ENCODE measurements around the gene PHETA1.

Gene PHETA1, protein sequence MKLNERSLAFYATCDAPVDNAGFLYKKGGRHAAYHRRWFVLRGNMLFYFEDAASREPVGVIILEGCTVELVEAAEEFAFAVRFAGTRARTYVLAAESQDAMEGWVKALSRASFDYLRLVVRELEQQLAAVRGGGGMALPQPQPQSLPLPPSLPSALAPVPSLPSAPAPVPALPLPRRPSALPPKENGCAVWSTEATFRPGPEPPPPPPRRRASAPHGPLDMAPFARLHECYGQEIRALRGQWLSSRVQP

DNA sequence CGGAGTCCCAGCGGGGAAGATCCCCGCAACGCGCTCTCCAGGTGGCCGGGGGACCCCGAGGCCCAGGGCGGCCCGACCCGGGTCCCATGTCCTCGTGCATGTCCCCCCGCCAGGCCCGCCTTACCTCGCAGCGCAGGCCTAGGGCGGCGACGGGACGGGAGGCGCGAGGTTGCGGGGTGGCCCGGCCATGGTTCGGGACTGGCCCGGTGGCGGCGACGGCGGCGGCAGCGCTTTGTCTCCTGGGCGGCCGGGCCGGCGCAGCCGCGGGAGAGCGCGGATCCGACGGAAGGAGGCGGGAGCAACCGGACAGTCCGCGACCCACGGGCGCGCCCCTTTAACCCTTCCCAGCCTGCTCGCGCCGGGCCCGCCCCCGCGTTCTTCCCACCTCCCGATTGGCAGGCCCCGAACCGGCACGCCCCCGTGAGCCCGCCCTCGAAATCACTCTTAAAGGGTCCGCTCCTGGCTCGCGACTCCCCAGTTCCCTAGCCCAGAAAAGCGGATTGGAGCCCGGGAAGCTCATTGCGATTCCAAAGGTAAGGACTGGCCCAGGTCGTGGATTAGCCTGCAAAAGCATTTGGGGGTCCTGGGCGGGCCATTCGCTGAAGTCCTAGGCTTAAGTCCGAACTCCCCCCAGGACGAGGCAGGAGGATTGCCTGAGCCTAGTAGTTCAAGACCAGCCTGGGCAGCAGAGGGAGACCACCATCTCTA is at the start of gene PHETA1:
Gene PHETA1 (minus strand): TSS at position 308 of the 708 bp plus-strand sequence. CDS start 5,668 bp downstream, outside the sequence.
- DNase-seq (ENCODE audit: low spot score) = peak; percentile 97

DNA sequence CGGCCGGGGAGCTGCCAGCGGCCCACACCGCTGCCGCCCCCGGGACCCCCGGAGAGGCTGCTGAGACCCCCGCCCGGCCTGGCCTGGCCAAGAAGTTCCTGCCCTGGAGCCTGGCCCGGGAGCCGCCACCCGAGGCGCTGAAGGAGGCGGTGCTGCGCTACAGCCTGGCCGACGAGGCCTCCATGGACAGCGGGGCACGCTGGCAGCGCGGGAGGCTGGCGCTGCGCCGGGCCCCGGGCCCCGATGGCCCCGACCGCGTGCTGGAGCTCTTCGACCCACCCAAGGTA is 49.6 kb upstream of the PHETA1 start:
- no peak for DNase-seq (ENCODE audit: low spot score)

DNA sequence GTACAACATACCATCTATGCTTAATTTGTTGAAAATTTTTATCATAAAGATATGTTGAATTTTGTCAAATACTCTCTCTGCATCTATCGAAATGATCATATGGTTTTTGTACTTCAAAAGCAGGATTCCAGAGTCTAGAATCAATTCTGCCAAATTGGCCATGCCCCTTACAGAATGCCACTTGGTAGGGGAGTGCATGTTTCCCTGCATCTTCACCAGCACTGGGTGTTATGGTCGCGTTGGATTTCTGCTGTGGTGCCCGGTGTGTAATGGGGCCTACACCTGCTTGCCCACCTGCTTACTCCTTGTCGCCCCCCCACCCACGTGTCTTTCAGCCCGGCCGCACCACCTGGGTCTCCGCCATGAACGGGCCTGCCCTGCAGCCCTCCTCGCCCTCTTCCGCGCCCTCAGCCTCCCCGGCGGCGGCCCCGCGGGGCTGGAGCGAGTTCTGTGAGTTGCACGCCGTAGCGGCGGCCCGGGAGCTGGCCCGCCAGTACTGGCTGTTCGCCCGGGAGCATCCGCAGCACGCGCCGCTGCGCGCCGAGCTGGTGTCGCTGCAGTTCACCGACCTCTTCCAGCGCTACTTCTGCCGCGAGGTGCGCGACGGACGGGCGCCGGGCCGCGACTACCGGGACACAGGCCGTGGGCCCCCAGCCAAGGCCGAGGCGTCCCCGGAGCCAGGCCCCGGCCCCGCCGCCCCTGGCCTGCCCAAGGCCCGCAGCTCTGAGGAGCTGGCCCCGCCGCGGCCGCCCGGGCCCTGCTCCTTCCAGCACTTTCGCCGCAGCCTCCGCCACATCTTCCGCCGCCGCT is 49.1 kb upstream of the PHETA1 start:
- DNase-seq (ENCODE audit: low spot score) = no peak

DNA sequence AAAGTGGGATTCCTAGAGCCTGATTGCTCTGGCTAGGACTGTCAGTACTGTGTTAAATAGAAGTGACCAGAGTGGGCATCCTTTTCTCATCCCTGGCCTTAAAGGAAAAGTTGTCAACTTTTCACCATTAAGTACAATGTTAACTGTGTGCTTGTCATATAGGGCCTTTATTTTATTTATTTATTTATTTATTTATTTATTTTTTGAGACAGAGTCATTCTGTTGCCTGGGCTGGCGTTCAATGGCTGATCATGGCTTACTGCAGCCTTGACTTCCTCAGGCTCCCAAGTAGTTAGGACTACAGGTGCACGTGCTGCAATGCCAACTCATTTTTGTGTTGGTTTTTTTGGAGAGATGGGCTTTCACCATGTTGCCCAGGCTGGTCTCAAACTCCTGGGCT is 48.4 kb upstream of the PHETA1 start:
- DNase-seq (ENCODE audit: low spot score) = no peak

DNA sequence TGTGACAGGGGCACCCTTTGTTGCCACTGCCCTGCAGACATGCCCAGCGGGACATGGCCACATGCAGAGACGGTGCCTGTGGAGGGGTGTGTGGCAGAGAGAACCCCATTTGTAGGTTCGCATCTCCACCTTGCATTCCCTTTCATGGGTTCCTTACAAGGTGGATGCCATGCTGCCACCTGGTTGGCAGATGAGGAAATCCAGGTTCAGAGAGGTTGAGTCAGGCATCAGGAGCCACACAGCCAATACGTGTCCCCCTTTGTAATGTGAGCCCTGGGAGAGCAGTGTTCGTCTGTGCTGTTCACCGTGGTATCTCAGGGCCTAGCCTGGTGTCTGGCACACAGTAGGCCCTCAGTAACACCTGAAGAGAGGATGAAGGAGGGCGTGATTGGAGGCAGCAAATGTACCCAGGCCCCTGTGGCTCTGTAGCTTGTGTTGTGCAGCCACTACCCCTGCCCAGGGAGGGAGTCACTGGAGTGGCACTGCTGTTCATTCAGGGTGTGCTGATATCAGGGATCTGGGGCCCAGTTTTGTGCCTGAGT is 45.9 kb upstream of the PHETA1 start:
- no peak for DNase-seq (ENCODE audit: low spot score)

DNA sequence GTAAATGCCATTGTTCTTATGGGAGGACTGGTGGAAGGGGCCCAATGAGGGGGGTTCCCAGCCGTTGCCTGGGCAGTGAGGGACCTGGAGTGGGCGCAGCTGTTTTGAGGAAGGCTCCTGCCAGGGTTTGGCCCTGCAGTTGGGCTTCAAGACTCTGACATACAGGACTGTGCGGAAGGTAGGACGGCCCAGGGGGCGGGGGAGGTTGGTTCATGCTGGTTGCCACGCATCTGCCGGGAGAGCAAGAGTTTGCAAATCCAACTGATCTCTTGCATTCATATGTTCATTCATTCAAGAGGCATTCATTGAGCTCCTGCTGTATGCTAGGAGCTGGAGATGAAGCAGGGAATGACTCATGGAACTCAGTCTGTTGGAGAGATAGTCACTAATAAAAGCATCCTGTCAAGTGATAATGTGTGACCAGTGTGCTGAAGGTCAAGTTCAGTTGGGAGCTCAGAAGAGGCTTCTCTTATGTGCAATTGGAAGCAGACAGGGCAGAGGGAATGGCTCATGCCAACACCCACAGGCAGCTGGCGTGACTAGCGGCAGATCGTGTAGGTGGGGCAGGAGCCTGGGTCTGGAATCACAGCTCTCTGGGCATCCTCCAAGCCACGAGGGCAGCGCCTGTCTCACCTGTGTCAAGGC is 44.7 kb upstream of the PHETA1 start:
- DNase-seq (ENCODE audit: low spot score) = peak; percentile 57

DNA sequence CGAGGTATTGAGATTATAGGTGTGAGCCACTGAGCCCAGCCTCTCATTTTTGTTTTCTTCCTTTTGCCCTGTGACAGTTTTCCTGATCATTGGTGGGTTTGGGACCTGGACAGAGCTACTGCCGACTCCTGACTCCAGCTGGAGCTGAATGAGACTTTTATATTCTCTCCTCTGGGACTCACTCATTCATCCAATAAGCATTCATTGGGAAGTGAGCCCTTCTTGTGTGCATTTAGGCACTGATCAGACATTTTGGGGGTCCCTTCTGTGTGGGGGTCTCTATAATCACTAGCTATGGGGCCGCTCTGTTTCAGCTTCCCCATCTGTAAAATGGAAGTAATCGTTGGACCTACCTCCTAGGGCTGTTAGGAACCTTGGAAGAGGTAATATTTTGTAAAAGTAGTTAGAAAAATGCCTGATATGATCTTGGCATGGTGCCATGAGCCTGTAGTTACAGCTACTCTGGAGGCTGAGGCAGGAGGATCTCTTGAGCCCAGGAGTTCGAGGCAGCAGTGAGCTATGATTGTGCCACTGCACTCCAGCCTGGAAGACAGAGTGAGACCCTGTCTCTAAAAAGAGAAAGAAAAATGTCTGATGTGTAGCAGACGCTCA is 44.0 kb upstream of the PHETA1 start:
- no peak for DNase-seq (ENCODE audit: low spot score)

DNA sequence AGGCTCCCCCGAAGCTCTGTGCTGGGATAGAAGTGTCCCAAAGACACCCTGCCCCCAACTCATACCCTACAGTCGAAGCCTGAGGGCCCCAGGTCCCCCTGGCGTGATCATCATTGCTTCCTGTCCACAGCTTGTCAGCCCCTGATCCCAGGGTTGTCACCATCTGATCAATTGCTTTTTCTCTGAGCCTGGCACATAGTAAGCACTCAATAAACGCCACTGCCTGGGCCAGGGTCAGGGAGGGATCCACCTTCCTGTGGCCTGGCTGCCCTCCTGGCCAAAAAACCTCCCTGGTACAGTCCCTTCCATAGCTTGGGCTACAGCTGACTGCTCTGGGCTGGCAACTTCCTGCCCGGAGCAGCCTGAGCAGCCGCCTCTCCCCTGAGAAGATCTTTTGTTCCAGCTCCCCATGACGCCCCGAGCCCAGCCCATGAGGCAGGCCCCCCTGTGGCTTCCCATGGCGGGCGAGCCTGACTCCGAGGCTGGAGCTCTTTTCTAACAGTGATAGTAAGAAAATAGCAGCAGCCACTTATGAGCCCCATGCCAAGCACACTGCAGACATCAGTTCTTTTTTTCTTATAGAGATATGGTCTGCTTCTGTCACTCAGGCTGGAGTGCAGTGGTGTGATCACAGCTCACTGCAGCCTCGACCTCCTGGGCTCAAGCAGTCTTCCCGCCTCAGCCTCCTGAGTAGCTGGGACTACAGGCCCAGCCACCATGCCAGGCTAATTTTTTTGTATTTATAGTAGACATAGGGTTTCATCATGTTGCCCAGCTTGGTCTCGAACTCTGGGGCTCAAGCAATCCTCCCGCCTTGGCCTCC is 43.3 kb upstream of the PHETA1 start:
- DNase-seq (ENCODE audit: low spot score) = no peak

DNA sequence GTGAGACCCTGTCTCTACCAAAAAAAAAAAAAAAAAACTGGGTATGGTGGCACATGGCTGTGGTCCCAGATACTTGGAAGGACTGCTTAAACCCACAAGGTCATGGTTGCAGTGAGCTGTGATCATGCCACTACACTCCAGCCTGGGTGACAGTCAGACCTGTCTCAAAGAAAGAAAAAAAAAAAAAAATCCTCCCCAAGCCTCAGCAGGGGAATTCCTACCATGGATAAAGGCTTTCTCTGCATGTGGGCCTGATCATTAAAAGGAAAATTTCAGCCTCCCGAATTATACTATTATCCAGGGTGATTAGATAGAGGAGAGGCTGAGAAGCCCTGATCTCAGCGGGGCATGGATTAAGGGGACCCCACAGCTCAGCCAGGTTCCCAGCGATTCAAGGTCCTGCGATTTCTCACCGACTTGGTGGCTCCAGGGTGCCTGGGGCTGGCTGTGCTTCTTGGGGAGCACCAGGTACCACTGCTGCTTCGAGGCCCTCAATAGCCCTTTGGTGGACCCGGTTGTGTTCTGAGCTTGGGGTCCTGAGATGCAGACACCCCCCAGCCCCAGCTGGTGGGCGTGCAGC is 42.4 kb upstream of the PHETA1 start:
- no peak for DNase-seq (ENCODE audit: low spot score)

DNA sequence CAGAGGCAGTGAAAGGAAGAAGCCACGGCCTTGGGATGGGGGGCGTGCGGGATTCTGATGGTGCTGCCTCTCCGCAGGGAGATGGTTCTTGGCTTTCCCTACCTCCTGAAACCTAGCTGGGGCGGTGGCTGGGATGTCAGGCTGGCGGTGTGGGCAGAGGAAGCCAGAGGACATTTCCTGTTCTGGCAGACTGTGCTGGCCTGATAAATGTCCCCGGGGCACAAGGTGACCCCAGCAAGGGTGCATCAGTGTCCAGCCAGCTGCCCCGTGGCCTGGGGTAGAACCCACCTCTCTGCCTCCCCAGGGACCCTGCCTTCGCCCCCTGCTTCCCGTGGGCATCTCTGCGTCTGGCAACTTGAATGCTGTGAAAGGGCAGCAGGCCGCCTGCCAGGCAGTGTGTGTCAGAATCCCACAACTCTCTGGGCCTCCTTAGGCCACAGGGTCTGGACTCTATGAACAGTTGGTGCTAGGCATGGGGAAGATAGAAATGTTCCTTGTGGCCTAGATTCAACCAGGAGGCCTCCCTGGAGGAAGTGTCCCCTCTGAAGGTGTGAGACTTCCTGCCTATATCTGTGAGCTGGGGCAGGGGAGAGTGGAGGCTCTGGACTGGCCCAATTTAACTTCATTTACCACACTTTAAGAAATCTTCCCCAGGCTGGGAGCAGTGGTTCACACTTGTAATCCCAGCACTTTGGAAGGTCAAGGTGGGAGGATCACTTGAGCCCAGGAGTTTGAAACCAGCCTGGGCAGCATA is 41.7 kb upstream of the PHETA1 start:
- DNase-seq (ENCODE audit: low spot score) = no peak

DNA sequence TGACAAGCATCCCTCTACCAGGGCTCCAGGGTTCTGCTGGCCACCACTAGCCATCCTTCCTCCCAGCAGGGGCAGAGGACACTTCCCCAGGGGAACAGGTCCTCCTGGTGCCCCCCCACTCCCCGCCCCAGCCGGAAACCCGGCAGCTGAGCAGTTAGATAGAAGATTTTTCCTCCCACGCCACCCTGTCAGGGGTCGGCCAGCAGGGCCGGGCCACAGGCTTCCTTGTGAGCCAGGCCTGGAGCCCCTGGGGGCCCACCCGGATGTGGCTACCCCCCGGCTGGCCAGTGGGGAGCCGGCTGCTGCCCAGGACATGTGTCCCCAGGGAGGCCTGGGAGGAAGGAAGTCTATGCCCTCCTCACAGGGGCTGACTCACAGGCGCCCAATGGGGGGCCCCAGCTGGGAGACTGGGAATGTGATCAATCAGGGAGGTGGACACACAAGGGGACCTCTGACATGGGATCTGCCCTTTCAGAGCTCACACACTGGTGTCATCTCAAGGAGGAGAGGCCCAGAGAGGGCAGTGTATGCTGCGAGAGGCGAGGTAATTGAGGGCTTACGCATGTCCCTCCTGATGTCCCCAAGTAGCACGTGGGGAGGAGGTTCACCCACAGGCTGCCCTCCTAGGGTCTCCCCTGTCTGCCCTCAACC is 41.0 kb upstream of the PHETA1 start:
- no peak for DNase-seq (ENCODE audit: low spot score)

DNA sequence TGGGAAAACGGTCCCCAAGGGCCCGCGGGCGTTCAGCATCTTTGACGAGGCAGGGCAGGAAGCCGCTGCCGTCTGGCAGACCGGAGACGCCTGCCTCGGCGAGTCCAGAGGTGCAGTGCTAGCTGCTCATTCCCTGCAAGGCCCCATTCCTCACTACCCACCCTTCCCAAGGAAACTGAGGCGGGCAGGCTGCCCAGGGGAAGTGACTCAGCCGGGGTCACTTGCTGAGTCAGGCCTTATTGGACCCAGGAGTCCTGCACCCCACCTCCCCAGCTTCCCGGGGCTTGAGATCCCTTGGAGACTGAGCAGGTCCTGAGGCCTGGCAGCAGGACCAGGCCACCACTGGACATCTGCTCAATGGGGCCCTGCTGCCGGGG is 40.5 kb upstream of the PHETA1 start:
- DNase-seq (ENCODE audit: low spot score) = no peak

DNA sequence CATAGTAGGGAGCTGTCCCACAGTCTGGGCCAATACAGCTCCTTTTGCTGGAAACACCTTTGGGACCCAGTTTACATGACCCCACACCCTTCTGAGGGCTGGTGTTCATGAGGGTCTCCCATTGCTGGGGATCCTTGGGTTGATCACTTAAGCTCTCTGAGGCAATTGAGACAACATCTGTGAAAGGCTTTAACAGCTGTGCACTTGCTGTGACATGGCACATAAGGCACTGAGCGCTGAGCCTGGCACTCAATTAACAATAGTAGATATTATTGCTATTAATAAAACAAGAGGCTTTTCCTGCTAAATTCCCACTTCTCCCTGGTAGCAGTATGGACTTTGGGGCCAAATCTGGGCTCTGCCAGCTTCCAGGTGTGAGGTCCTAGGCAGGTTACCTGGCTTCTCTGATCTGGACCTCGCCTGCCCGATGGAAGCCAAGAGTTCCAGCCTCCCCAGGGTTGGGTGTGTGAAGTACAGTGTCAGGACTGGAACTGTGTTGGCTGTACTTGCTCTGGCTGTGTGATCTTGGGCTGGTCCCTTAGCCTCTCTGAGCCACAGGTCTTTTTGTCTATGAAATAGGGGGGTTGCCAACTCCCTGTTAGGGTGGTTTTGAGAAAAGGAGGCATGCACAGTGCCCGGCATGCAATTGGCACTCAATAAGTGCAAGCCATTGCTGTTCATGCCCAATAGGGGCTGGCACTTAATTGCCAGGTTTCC is 39.9 kb upstream of the PHETA1 start:
- DNase-seq (ENCODE audit: low spot score) = no peak

DNA sequence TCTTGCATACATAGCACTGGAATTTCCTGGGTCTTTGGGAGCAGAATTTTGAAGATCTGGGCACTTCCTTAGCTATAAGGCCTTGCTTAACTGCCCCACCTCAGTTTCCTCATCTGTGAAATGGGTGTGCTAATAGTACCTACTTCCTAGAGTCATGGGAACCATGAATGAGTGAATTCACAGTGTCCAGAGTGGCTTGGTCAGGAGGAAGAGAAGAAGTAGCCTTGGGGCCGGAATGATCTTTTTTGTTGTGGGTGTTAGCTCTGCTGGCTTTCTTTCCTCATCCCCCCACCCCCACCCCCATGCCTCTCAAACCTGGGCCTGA is 39.2 kb upstream of the PHETA1 start:
- no peak for DNase-seq (ENCODE audit: low spot score)

DNA sequence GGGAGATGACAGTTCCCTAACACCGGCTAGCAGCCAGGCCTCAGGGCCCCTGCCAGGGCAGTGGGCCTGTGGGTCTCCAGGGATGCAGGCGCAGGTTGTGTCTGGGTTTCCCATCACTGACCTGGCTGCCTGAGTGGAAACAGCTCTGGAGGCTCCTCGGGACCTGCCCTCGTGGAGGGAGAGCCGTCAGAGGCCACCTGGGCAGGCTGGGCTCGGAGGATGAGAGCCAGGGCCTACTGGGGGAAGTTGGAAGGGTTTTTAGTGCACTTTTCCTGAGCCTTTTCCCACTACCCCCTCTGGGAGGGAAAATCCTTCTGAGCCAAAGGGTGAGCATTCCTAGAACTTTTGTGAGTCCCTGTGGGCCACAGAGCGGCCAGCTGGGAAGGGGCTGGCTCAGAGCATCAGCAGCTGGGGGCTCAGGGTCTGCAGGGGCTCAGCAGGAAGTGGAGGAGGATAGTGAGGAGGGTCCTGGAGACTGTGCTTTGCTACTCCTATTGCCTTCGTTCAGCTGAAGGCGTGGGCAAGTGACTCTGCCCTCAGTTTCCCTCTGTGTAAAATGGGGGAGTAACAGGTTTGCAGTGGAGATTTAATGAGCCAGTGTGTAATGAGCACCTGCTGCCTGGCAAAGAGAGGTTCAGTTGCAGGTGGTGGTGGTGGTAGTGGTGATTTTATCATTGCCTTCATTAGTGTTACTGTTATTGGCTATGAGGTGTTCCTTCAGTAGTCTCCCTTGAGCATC is 38.7 kb upstream of the PHETA1 start:
- no peak for DNase-seq (ENCODE audit: low spot score)

DNA sequence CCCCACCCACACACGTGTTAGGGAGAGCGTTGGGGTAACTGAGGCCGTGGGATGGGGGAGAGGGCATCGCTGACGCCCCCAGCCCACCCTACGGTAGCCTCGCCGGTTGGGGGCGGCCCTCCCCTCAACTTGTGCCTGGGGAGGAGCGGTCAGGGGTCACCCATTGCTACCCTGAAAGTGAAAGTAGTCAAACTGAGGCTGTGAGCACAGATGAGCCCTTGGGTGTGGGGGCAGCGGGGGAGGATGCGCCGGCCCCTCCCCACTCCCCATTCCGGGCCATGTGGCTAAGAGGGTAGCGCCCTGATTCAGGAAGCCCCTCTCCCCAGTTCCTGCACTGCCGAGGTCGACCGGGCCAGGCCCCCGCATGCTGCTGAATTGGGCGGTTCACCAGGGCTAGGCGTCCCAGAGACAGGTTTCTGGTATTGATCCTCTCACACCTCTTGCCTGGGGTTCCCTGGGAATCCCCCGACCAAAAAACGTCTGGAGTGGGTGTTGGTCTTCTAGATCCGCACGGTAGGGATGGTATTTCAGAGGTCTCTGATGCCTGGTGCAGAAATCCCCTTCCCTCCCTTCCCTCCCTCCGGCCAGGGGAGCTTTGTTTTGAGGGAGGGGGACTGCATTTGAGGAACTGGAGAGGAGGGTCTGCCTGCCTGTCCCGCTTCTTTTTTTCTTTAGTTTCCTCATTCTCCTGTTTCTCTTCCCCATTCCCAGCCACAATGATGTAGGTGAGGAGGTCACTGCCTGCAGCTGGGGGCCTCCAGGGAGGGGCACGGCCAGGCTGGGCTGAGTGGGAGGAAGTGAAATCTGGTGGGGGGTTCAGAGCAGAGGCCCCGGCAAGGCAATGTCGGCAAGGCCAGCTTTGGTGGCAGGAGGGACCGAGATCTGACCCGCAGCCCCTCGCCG is 37.8 kb upstream of the PHETA1 start:
- no peak for DNase-seq (ENCODE audit: low spot score)

DNA sequence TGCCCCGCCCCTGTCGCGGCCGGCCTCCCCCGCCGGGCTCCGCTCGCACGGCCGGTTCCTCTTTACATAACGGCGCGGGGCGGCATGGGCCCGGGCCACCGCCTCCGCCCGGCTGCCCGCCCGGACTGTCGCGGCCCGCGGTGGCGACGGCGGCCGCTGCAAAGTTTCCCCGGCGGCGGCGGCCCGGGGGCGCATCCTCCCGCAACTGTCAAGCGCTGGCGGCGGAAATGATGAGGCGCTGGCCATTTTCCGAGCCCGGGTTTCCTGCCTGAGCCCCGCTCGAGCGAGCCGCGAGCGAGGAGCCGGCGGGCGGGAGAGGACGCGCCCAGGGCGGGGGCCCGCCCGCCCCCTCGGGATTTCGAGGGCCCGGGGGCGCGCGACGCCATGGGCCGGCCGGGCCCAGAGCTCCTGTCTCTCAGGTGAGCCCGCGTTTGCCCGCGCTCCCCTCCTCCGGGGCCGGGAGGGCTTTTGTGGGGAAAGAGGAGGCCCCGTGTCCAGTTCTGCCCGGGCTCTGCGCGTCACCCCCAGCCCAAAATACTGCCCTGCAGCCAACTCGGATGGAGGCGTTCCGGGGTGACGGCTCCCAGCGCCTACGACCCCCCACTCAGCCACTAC is 37.1 kb upstream of the PHETA1 start, which contains the start of gene SH2B3:
Gene SH2B3 (plus strand): TSS at position 65 of the 615 bp plus-strand sequence. CDS start 12,223 bp downstream, outside the sequence.
- no peak for DNase-seq (ENCODE audit: low spot score)

All from AG08396 (cell line).